Hippocampal formation (tissue), 2 donors: ENCODE measurements around the gene LMCD1.

Experiments used
- DNase-seq, 2 donors: peaks; one replicate each; lab custom pipeline; 2025; lab: John Stamatoyannopoulos, UW

Gene LMCD1

GRCh38 chr3:8536096-8537056 lies 34.8 kb downstream of the LMCD1 start:
- no peak for DNase-seq

DNA sequence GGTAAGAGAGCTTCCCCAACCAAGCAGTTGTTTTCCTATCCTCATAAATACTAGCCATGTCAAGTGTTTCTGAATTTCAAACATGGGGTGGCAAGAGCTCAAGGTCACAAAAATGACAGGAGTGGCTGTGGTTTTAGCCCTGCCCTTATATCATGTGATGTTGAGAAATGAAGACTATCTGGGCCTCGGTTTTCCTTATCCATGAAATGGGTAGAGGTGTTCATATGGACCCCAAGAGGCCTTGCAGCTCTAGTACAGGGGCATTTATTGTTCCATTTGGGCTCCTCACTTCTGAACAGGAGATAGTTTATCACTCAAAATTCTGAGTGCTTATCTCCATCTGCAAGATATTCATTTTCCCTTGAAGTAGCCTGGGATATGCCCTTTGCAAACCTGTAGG lies 35.8 kb downstream of the LMCD1 start:
- DNase-seq: no peak

- no peak for DNase-seq
These were observed 36.6 kb downstream of the LMCD1 start for GRCh38 chr3:8538223-8538622.

DNA sequence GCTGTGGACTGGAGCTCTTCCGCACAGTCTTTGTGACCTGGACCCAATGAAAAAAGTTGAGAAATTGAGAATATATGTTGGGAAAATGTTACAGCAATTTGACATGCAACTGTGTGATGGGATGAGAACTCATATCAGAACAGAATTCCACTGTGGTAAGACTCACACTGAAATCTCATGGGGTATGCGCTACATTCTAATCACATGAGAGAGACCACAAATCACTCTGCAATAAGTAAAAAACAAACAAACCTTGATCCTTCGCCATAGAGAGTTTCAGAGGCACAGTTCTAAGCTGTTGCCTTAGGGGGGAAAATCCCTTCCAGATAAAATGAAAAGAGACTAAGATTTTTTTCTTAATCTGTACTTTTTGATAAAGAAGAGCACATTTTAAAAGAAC lies 37.3 kb downstream of the LMCD1 start:
- no peak for DNase-seq

DNA sequence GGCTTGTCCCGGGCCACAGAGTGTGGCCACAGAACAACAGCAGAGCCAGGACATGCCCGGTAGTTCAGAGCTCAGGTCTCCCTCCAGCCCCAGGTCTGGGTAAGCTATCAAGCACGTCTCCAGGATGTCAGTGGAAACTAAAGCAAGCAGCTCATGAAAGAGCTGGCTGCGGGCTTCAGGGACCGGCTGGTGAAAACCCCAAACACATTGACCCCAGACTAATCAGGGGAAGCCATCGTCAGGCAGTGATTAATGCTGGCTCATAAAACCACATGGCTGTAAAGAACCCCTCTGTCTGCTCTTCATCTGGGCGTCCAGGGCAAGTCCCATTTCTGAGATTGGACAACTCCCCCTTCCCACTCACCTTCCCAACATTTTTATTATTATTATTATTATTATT lies 37.8 kb downstream of the LMCD1 start:
- DNase-seq: no peak

GRCh38 chr3:8540456-8540855 lies 38.8 kb downstream of the LMCD1 start:
- DNase-seq: no peak

DNA sequence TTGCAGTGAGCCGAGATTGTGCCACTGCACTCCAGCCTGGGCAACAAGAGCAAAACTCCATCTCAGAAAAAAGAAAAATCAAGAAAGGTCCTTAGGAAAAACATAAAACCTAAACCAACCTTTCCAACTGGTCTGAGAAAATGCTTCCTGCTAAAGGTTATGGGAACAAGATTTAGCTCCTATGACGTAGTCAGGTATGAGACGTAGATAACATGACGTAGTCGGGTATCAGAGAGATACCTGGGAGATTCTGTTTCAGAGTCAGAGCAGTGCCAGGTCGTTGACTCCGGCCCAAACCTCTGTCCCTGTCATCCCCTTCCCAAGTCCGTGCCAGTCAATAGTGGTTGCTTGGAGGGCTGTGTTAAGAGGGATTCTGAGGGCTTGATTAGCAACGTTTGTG lies 39.9 kb downstream of the LMCD1 start:
- DNase-seq: no peak

DNA sequence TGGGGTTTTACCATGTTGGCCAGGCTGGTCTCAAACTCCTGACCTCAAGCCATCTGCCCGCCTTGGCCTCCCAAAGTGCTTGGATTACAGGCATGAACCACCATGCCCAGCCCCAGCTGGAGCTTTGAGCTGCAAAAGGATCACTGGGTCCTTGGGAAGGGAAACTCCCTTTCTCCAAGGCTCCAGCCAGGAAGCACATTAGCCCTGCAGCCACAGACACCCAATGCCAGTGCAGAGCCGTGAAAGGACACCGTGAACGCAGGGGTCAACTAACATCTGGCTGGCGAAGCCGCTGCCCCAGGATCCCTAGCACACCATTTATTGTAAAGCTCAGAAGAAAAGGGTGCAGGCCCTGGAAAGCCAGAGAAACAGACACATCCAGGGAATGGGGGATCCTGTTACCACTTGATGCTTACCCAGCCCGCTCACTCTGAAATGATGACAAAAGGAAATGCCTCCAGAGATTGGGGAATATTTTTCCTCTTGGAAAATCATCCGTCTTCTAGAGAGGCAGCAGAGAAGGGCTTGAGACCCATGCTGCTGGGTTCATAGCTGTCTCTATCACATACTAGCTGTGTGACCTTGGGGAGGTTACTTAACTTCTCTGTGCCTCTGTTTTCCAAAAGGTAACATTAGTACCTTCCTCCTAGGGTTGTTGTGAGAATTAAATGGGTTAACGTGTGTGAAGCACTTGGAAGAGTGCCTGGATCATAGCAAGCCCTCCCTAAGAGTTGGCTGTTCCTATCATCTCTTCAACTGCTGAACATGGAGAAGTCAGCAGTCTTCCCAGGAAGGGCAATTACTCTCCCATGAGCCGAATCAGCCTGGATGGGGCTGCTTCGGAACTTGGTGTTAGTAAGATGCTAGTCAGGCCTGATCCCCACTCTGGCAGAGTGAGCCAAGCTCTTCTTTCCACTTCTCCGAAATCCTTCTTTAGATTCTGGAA lies 40.8 kb downstream of the LMCD1 start:
- no peak for DNase-seq

DNA sequence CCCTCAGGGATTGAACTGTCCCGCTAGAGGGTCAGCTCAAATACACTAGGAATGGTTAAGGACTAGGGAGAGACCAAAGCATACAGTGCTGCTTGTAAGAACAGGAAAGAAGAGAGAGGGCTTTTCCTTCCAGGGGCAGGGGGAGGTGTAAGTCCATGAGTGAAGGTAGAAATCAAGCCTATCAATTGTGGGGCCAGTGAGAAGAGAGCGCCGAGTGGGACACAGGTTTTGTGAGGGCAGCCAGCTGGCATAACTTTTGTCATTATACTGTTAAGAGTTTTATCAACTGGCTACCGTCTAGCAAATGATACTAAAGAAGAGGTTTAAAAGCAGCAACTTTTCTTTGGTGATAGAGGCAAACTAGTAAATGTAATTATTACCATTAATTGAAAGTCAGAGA lies 45.0 kb downstream of the LMCD1 start:
- no peak for DNase-seq

- DNase-seq: no peak
These were observed 47.1 kb downstream of the LMCD1 start for GRCh38 chr3:8548502-8549275.

DNA sequence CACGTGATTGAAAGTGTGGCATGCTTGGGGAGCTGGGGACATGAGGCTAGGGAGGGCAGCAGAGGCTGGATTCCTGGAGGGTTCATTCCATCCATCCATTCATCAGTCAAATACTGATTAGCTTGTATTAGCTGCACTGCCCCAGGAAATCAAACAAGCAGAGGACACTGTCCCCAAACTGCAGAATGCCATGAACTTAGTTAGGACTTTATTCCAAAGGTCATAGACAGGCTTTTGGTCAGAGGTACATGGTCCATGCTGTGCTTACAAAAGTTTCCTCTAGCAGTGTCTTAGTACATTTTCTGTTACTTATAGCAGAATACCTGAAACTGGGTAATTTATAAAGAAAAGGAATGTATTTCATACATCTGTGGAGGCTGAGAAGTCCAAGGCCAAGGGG lies 47.7 kb downstream of the LMCD1 start:
- no peak for DNase-seq

- DNase-seq: no peak
These were observed 49.0 kb downstream of the LMCD1 start for GRCh38 chr3:8550611-8551010.

DNA sequence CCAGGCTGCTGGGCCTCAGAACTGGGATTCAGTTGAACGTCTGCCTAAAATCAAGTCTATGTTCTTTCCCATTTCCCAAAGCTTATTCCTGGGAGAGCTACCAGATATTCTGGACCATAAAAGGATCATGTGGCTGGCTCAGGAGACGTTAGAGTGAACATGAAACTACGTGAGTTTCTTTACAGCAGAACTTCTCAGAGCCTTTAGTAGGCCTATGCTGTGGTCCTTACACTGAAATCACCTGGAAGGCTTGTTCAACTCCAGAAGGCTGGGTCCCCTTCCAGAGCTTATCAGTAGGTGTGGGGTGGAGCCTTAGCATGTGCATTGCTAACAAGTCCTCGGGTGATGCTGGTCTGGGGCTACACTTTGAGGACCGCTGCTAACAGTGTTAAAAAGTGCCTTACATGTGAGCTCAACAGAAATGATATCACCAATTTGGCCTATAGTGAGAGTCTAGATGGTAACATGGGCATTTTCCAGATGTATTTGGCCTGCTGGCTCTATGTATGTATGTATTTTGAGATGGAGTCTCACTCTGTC lies 50.7 kb downstream of the LMCD1 start:
- DNase-seq: no peak

DNA sequence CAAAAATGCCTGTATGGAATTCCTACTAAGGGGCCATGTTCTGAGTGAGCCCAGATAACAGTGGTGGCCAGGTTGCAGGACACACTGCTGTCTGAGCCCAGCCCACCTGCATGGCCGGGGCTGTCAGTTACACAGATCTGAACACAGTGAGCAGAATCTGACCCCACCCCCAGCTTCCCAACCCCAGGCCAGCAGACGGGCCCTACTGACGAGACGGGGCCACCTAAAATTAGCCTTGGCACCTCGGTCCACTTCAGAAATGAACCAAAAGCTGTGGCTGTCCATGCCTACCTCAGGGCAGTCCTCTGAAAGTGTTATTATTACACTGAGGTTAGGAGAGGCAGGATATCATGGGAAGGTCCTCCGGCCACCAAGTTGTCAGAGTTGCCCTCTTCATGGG lies 51.8 kb downstream of the LMCD1 start:
- DNase-seq: no peak

DNA sequence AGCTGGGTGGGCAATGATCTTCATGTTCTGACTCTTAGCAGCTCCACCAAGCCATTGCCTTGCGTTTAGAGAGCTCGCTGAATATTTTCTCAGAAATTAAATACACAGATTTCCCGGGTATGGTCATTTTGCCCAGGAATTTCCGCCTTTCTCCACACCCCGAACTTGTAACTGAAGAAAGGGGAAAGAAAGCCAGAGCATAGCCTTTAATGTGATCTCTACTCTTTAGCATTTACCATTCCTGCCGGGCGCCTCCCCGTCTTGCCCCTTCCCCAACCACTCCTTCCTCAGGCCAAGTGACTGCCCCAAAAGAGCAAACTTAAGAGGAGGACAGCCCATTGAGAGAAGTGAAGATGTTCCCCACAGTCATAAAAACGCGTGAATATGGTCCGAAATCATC lies 53.1 kb downstream of the LMCD1 start:
- no peak for DNase-seq

- no peak for DNase-seq
These were observed 53.6 kb downstream of the LMCD1 start for GRCh38 chr3:8555113-8555661.

- DNase-seq: no peak
These were observed 54.3 kb downstream of the LMCD1 start for GRCh38 chr3:8555725-8556472.

DNA sequence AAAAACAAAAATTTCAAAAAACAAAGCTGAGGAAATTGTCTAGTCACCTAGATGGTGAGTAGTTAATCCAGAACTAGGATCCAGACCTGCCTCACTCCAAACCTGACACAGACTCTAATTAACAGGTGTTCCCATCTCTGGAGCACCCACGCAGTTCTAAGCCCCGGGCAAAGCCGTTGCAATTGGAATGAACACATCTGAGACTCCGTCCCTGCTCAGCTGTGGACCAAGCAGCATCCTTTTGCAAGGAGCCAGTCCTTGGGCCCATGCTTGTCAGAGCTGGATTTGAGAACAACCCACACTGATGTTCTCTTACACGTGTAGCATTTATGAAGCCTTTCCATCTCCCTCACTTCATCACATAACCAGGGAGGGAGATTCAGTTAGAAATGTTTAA lies 54.8 kb downstream of the LMCD1 start:
- no peak for DNase-seq

DNA sequence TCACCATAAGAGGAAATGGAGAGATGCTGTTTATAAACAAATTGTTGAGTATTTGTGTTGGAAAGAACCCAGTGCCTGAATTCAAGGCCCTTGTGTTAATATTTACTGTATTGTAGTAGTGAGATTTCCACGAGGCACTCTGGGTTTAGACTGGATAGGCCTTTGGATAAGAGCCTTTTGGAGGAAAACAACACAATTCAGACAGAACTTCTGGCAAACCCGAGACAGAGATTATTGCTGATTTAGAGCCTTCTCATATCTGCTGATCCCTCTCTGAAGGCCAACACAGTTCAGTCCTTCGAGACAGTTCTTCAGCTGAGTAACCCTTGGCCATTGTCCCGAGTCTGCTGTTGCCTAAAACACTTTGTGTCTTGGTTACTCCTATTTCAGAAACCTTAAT lies 55.7 kb downstream of the LMCD1 start:
- no peak for DNase-seq

GRCh38 chr3:8558645-8559044 lies 57.0 kb downstream of the LMCD1 start:
- DNase-seq: no peak

GRCh38 chr3:8559351-8559750 lies 57.7 kb downstream of the LMCD1 start:
- no peak for DNase-seq
